T1000 (cell line): ENCODE data around the gene CRYBA4.
A peak's percentile ranks its signal among the peaks of the same experiment; 100 is the strongest.

Experiments used
- DNase-seq: peaks from one replicate; lab custom pipeline; 2025; ENCODE audit warnings: mixed read lengths; lab: John Stamatoyannopoulos, UW

Gene CRYBA4

DNA sequence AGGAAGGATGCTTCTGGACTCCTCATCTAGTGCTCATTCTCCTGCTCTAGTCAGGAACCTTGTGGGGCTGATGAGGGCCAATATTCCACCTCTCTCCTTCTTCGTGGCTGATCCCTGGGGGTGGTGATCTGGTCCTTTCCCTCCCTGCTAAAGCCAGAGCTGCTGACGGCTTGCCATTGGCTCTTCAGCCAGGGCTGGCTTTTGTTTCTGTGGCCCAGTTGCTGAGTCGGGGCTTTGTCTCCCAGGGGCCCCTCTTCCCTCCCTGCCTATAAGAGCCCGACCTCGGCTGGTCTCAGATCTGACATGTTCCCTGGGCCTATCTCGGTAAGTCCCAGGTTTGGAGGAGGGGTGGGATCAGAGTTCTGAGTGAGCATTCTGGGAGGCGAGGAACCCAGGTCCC is at the start of gene CRYBA4:
CRYBA4 (plus strand) TSS at position 301 of the 400 bp plus-strand sequence. CDS start 634 bp downstream, outside the sequence.
- no peak for DNase-seq

GRCh38 chr22:26573026-26573662 is 48.6 kb upstream of the CRYBA4 start:
- DNase-seq: no peak

DNA sequence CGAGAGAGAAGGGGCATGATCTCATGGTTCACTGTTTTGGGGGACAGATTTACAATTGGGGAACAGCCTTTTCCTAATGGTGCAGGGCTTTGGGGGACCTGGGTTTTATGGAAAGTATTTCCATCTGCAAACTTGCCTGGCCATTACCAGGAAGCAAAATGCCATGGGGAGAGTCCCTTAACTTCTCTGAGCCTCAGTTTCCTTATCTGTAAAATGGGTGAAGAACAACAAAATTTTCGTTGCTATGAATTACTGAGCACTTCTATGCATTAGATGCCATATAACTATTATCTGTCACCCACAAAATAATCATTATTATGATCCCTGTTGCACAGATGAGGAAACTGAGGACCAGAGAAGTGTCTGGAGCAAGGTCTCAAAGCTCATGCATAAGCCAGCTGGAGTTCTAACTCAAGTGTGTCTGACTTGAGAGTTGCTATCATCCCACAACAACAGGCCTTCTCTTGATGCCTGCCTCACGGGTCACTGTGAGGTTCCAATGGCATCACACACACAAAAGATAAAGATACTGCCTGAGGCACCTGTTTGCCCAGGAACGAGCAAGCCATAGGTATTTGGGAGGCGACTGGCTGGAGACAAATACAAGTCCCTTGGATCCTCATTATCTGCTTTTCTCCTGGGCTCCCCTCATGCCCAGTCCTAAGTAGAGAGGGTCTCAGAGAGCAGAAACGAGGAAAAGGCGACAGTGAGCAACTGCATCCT is 47.6 kb upstream of the CRYBA4 start:
- no peak for DNase-seq

- DNase-seq: no peak
These were observed 45.6 kb upstream of the CRYBA4 start for GRCh38 chr22:26576026-26576680.

DNA sequence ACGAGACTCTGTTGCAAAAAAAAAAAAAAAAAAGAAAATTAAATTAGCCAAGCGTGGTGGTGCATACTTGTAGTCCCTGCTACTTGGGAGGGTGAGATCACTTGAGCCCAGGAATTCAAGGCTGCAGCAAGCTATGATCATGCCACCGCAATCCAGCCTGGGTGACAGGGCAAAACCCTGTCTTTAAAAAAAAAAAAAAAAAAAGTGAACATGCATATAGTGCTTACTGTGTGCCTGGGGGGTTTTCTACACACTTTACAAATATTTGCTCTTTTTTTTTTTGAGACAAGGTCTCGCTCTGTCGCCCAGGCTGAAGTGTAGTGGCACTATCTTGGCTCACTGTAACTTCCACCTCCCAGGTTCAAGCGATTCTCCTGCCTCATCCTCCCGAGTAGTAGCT is 44.7 kb upstream of the CRYBA4 start:
- no peak for DNase-seq

DNA sequence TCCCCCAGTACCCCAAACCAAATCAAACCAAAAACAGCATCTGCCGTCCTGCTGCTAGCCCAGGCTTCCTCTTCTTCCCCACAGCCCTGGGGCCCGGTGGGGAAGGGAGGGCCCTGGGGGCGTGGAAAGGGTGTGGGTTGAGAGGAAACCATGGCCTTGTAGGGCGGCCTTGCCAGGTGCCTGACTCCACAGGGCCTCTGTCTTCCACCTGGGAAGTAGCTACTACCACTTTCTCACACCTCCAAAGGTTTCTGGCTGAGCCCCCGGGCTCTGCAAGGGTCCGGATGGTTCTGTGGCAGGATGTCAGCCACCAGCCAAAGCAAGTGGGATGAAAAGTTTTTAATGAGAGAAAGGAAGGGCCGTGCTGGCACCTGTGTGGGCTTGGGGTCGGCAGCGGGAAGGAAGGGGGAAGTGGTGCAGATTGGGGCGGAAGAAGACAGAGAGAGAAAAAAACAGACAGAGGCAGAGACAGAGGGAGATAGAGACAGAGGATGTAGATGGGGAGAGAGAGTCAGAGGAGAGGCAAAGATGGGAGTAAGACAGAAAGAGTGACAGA is 42.4 kb upstream of the CRYBA4 start:
- DNase-seq: no peak

- no peak for DNase-seq
These were observed 41.4 kb upstream of the CRYBA4 start for GRCh38 chr22:26580240-26580962.

- DNase-seq: no peak
These were observed 40.7 kb upstream of the CRYBA4 start for GRCh38 chr22:26581026-26581425.

GRCh38 chr22:26581633-26582168 is 40.1 kb upstream of the CRYBA4 start:
- no peak for DNase-seq

GRCh38 chr22:26584010-26584409 is 37.8 kb upstream of the CRYBA4 start:
- DNase-seq: no peak

- peak; percentile 78 for DNase-seq
These were observed 36.5 kb upstream of the CRYBA4 start for GRCh38 chr22:26585104-26585790.

GRCh38 chr22:26586556-26587325 is 35.0 kb upstream of the CRYBA4 start:
- DNase-seq: no peak

- no peak for DNase-seq
These were observed 33.7 kb upstream of the CRYBA4 start for GRCh38 chr22:26587991-26588613.

DNA sequence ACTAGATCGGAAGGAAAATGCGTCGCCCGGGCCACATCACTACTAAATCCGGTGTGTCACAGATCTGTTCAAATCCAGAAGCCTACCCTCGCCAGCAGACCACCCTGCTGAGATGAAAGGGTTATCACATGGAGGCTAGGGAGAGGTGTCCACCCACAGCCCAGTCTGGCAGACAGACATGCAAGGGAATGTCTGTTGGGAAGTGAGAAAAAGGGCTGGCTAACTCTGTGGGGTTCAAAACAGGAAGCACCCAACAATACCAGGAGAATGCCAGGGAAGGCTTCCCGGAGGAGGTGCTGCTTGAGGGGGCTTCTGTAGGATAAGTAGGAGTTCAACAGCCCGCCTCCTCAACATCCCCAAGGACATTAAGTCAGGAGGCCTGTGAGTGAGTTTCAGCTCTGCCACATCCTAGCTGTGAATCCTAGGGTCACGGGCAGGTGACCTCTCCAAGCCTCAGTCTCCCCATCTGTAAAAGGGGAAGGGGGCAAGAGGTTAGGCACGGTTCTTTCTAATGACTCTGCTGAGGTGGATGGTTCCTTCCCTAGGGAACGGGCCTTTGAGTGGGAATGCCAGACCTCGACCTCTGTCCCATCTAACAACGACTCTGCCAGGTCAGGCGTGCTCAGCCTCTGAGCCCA is 32.9 kb upstream of the CRYBA4 start:
- no peak for DNase-seq

DNA sequence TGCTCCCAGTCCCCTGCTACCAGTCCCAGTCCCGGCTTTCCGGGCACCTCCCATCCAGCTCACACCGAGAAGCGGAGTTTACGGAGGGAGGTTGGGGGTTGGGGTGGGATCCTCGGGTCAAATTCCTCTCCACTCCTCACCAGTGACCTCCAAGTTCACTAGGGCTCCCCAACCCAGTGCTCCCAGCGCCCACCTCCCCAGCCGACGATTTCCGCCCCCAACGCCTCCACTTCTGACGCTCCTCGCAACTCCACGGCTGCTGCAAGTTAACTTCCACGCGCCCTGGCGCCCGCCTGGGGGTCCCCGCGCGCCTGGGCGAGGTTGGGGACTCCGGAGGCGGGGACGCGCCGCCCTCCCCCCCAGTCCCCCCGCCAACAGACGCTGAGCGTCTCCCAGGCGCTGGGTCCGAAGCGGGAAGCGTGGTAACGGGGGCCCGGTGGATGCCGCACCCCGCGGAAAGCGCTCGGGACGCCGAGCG is 32.4 kb upstream of the CRYBA4 start:
- no peak for DNase-seq

DNA sequence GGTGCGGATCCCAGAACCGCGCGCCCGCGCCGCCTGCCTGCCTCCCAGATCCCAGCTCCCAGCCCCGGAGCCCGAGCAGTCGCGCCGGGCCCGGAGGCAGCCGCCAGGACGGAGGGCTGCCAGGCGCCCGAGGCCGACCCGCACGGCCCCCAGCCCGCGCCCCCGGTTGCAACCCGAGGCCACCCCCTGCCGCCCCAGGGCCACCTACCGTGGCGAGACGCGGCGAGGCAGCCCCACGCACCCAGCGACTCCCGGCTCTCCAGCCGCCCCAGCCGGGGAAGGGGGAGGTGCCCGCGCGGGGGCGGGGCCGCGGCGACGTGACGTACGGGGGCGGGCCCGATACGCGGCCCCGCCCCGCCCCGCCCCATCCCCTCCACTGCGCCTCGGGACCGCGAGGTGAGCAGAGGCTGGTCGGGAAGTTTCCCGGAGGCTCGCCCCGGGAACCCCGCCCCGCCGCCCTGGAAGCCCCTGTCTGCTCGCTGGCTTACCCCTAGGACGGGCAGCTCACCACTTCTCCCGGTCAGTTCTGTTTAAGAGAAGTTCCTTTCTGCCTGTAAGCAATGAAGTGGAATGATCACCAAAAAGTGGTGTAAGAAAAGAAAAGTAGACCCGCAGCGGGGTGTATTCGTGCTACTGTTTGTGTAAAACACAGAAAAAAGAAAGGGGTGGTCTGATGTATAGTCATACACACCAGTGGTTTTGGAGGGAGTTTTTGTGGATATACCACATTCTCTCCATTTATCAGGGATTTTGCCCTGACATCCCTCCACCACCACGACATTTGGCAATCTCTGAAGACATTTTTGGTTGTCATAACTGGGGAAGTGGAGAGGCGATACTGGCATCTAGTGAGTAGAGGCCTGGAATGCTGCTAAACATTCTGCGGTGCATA is 31.7 kb upstream of the CRYBA4 start, which contains the start of gene TPST2:
TPST2 (minus strand) TSS at position 288 of the 892 bp plus-strand sequence. CDS start 48,502 bp downstream, outside the sequence.
- peak; percentile 55 for DNase-seq

DNA sequence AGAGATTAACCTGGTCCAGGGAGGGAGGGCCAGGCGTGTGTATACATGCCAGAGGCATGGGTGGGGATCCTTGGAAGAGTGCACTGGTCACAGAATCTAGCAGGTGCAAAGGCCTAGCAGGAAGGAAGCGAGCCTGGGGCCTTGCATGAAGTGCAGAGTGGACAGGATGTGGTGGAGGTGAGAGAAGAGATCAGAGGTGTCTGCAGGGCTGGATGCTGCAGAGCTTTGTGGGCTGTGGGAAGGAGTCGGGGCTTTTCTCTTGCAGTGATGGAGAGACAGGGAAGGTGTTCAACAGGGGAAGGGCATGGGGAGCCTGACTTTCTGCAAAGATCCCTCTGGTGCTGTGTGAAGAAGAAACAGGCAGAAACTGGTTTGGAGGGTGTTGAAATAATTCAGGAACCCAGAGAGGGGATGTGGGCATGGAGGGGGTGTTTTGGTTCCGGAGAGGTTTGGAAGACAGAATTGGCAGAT is 29.3 kb upstream of the CRYBA4 start:
- no peak for DNase-seq

GRCh38 chr22:26593763-26594162 is 28.0 kb upstream of the CRYBA4 start:
- no peak for DNase-seq
